ENCODE measurements around the gene PCSK7.
A peak's percentile ranks its signal among the peaks of the same experiment; 100 is the strongest.
"Not testable (repeated sequence)": the region's sequence is repeated elsewhere in the genome, so short reads cannot be mapped to it uniquely, and the experiment has no call there.

PCSK7 gene

GRCh38 chr11:117214404-117215110, 17.3 kb downstream of the PCSK7 start:
- DNase-seq (ENCODE audit: low spot score): peak; percentile 22

- DNase-seq (ENCODE audit: low spot score): no peak
Observed at GRCh38 chr11:117212697-117213355, 19.0 kb downstream of the PCSK7 start.

DNA sequence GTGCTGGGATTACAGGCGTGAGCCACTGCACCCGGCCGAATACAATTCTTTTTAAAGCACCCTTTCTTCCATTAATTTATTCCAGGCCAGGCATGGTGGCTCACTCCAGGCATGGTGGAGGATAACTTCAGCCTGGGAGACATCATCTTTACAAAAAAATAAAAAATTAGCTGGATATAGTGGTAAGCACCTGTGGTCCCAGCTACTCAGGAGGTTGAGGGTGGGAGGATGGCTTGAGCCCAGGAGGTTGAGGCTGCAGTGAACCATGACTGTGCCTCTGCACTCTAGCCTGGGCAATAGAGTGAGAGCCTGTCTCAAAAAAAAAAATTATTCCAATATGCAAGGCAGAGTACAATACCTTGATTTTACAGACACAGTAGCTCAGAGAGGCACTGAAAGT, 21.3 kb downstream of the PCSK7 start:
- no peak for DNase-seq (ENCODE audit: low spot score)

DNA sequence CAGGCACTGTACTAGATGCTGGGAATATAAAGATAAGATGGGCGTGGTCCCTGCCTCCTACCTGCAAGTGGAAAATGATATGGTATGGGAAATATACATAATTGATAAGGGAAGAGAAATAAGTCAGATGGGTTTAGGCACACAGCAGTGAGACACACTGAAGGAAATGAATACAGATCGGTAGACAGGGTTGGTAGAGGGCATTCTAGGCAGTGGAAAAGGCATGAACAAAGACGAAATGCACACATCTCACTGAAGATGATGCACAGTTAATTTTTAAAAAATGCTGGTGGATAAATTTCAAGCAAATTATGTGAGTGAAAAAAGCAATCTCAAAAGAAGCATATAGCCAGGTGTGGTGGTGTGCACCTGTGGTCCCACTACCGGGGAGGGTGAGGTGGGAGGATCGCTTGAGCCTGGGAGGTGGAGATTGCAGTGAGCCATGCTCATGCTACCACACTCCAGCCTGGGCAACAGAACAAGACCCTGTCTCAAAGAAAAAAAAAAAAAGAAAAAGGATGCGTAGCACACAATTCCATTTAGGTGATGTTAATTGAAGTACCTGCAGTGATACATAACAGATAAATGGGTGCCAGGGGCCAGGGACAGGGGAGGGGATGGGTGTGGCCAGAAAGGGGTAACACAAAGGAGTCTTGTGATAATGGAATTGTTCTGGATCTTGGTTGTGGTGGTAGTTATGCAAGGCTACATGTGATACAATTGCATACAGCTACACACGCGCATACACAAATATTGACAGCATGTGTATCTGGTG, 22.3 kb downstream of the PCSK7 start:
- not testable (repeated sequence) for DNase-seq (ENCODE audit: low spot score)

GRCh38 chr11:117208710-117209109, 23.2 kb downstream of the PCSK7 start:
- DNase-seq (ENCODE audit: low spot score): not testable (repeated sequence)

GRCh38 chr11:117207481-117207880, 24.4 kb downstream of the PCSK7 start:
- not testable (repeated sequence) for DNase-seq (ENCODE audit: low spot score)

DNA sequence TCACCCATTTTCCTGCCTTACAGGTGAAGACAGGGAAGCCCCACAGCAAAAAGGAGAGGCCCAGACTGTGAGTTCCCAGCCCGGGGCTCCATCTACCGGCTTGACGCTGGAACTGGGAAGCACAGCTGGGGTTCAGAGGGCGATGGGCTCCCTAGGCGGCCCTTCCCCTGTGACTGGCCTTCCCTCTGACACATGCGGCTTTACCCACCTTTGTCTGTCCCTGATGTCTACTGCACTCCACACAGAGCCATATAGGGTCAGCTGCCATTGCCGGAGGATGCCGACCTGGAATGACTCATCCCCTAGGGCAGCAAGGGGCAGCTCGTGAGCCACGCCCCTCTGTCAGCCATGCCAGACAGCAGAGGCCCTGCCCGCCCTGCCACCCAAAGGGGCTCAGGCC, 25.0 kb downstream of the PCSK7 start:
- not testable (repeated sequence) for DNase-seq (ENCODE audit: low spot score)

DNA sequence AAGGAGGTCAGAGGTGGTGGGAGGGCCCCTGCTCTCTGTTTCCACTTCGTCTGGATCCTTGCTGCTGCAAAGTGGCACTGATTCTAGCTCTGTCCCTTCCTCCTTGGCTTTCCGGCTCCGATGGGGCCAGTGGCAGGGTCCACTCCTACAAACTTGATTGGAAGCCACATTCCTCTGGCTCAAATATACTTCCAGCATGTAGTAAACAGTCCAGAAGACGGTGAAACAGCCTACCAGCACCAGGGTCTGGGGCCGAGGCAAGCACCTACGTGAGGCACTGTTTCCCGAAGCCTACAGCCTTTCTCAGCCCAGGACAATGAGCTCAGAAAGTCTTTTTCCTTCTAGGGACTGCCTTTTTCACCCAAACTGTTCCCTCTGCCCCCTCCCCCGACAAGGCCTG, 25.8 kb downstream of the PCSK7 start:
- DNase-seq (ENCODE audit: low spot score): not testable (repeated sequence)

DNA sequence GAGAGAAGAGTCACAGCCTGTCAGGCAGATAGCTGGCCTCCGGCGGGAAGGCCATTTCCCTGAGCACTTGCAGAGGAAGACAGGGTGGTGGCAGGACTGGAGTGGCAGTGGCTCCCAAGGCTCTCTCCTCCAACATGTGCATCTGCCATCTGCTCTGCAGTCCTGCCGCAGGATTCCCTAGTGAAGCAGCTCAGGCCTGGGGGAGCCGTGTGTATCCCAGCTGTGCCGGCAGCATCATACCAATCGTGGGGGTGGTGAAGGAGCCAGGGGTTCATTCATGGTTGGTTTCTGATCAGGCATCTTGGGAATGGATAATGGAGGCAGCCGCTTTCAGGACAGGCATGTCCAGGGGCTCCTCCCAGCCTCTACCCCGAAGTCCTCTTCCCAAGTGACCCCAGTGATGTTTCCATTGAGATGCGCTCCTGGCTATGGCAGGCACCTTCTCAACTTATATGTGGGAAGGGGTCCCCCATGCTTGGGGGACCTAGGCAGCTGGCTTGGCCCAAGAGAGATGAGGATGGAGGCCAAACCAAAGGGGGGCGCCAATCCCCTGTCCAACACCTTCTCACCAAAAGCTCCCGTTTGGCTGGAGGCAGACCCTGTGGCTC, 26.6 kb downstream of the PCSK7 start:
- no peak for DNase-seq (ENCODE audit: low spot score)

- DNase-seq (ENCODE audit: low spot score): no peak
Observed at GRCh38 chr11:117204283-117205080, 27.4 kb downstream of the PCSK7 start.

DNA sequence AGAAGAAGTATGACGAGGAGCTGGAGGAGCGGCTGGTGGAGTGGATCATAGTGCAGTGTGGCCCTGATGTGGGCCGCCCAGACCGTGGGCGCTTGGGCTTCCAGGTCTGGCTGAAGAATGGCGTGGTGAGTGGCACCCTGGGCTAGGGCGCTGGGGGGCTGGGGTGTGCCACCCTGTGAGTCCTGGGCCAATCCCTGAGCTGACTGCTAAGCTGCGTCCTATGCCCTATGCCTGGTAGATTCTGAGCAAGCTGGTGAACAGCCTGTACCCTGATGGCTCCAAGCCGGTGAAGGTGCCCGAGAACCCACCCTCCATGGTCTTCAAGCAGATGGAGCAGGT, 28.8 kb downstream of the PCSK7 start:
- DNase-seq (ENCODE audit: low spot score): no peak

DNA sequence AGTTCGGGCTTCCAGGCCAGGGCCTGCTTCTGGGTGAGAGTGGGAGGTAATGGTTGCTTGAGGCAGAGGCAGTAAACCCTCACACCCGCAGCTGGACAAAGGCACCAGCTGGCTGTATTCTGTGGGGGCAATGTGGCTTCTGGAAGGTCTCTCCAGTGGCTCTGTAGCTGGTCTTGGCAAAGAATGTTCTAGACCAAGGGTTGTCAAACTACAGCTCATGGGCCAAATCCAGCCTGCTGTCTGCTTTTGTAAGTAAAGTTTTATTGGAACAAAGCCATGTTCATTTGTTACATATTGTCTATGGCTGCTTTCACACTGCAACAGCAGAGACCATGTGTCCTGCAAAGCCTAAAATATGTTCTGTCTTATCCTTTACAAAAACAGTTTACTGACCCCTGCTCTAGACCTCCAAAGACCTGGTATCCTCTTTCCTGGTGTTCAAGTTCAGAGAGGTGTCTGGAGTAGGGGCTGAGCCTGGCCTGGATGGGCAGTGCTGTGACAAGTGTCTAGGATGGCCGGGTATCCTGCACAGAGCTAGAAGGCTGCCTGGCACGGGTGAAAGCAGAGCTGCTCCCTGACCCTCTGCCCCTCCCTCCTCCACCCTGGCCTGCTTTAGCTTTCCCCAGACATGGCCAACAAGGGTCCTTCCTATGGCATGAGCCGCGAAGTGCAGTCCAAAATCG, 29.3 kb downstream of the PCSK7 start:
- no peak for DNase-seq (ENCODE audit: low spot score)

DNA sequence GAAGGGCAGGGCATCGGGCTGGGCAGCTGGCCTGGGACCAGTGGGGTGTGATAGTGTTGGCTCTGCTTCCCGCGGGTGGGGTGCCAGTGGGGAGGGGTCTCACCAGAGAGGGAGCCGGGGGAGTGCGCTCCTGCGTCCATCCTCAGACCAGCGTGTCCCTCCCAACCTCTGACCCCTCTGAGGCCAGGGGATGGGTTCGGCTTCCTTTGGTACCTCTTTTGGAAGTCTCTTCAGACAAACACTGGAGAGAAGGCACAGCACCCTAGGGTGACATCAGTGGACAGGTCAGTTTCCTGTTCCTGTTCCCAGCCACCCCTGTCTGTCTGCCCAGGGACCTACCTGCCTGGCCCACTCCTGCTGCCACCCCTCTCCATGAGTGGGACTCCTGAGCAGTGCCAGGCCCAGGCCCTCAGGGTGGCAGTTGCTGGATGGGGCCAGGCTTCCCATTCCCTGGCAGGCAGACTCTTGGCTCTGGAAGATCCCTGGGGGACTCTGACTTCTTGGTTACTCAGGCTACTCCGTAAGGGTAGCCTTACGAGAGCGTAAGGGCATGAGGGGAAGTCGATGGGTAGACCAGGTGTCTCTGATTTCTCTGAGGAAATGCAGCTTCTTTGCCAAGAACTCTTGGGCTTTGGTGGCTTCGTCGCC, 30.1 kb downstream of the PCSK7 start:
- DNase-seq (ENCODE audit: low spot score): no peak

GRCh38 chr11:117200813-117201657, 30.8 kb downstream of the PCSK7 start:
- no peak for DNase-seq (ENCODE audit: low spot score)

DNA sequence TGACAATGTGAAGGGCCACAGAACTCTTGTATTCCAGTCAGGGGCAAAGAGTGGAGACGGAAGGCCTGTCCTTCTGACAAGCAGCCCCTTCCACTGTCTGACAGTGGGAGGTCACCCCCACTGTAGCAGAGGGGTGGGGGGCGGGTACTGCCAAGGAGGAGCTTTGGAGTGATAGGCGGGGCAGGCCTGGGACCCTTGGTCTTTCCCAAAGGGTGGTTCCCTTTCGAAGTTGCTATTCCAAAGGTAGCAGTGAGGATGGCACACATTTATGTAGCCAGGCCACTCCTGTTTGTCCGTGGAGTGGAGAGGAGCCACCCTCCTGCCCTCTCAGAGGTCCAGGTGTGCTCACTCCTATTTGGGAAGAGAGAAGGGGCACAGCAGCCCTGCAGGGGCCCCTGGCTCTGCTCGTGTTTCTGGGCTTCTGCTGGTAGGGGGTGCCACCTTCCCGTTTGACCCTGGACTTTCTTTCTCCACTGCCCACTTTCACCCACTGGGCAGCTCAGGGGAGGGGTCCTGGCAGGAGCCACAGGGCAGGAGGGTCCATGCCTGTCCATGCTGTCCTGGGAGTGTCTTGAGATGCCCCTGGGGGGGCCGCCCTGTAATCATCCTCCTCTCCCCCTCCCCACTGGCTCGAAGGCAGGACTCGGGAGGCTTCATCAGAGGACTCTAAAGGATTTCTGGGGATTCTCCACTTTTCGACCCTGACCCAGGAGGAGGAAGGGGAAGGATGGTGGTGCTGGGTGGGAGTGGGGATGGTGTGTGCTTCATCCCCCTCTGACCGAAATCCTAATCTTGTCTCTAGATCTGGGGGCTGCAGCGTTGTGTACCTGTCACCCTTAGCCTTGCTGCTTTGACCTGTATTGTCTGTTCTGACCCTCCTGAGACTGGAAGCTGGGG, 31.7 kb downstream of the PCSK7 start:
- DNase-seq (ENCODE audit: low spot score): no peak

- peak; percentile 80 for DNase-seq (ENCODE audit: low spot score)
Observed at GRCh38 chr11:117199053-117199915, 32.6 kb downstream of the PCSK7 start, which contains the start of gene TAGLN. TSS of gene TAGLN (plus strand) at chr11:117199370. CDS start at chr11:117203014, 3,644 bp downstream.

DNA sequence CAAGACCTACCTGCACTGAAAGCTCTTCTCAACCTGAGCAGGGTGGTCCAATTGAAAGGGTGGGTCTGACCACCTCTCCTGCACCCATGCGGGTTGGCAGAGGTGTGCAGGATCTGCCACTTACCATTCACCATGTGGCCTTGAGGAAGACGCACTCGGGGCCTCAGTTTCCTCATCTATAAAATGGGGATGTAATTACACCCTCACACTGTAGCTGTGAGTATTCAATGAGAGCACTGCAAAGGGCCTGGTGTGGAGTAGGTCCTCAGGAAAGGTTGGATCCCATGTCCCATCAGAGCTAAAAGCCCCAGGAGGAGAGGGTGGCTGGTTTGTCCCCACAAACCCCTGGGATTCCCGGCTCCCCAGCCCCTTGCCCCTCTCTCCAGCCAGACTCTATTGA, 33.3 kb downstream of the PCSK7 start:
- no peak for DNase-seq (ENCODE audit: low spot score)

All from left forelimb (tissue), 1 donor.